HG03439 (cell line): ENCODE results near the gene FGD5.
"Not testable (repeated sequence)": the region's sequence is repeated elsewhere in the genome, so short reads cannot be mapped to it uniquely, and the experiment has no call there.

Experiments used
- ATAC-seq: cut with Tn5 transposase; IDR thresholded peaks from one replicate; pipeline ENCODE4 v1.9.1; 2021; ENCODE audit warnings: mild to moderate bottlenecking, moderate library complexity; ENCODE audit not compliant: unreplicated experiment

The FGD5 gene

DNA sequence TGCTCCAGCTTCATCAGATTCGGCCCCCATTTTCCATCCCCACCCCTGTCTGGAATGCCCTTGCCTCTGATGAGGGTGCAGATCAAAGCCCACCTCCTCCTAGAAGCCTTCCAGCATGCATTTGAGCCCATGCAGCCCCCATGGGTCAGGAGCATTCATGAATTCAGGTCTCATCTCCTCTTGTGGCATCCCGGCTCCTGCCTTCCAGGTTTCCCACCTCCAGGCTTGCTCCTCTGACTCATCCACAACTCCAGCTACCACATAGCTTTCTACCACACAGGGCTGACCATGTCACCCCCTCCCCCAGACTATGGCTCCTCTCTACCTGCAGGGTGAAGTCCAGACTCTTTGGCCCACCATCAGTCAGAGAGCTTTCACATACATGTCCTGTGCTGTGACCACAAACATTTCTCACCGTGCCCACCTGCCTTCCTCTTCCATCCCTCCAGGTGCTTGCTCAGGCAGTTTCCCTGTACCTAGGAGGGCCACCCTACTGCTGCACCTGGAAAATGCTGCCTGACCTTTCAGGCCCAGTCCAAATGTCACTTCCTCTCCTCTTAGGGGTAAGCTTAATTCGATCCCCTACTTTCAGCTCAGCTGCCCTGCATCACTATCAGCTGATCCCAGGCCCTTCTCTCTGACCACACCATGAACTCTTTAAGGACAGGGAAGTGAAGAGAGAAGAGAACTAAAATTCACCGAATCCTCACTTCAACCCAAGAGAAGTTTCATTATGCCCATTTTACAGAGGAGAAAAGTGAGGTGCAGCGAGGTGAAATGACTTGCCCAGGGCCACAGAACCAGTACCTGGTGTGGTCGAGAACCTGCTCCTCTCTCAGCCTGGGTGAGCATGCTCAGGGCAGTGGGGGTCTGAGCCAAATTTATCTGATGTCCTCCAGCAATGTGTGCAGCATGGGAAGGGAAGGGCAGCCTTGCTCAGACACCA is 13.7 kb upstream of the FGD5 start:
- no peak for ATAC-seq

DNA sequence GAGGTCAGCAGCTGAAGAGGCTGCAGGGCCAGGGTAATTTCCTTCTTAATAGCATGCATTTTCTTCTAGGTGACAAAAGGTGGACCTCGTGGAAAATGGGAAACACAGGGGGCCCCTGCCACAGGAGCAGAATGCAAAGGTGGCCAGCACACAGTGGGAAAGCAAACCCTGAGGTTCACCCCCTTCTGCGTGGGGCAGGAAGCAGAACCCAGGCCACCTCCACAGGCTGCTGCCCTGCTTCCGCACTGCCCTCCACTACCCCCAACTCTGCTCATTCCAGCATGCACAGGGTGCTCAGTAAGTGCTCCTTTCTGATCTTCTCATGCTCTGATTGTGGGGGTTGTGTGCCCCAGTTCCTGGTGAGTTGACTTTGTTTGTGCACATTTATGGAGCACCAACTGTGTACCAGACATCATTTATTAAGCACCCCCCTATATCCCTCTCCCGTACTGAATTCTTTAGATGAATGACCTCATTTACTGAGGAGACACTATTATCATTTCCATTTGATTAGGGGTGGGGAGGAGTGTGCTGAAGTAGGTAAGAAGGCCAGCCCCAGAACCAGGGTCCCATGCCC is 12.7 kb upstream of the FGD5 start:
- no peak for ATAC-seq

DNA sequence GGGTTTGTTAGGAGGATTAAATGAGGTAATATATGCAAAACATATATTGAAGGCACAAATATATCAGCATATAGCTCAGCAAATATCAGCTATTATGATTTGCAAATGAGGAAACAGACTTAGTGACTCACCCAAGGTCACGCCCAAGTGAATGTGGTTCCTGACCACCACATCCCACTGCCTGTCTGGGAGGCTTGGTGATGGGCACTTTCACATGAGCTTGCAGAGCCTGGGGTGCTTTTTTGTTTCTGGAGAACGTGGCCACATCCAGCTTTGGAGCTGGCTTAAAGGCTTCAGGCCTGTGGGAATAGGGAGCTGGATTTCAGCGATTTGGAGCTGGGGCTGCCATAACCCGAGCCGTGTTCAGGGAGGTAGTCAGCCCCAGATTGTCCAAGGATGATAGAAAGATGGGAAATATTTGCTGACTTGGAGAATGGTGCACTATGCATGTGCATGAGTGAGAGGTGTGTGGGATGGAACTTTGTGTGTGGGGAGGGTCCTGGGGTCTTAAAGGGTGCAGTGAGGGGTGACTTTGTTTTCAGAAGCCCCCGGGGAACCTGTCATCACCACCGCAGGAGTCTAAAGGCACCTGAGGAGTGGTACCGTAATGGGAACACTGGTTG is 12.0 kb upstream of the FGD5 start:
- ATAC-seq = no peak

DNA sequence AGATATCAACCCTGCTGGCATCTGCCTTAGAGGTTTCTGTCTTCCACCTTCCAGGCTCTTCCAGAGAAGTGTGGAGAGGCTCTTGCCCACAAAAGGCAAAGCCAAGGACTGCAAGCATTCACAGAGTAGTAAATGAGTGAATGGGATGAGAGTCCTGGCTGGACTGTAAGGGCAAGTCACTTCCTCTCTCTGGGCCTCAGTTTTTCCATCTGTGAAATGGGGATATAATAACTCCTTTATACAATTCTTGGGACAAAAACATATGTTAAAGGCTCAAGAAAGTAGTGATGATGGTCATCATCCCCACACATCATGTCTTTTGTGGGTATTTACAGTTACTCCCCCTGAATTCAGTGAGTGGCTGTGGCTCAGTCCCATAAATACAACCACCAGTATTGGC is 10.7 kb upstream of the FGD5 start:
- no peak for ATAC-seq

DNA sequence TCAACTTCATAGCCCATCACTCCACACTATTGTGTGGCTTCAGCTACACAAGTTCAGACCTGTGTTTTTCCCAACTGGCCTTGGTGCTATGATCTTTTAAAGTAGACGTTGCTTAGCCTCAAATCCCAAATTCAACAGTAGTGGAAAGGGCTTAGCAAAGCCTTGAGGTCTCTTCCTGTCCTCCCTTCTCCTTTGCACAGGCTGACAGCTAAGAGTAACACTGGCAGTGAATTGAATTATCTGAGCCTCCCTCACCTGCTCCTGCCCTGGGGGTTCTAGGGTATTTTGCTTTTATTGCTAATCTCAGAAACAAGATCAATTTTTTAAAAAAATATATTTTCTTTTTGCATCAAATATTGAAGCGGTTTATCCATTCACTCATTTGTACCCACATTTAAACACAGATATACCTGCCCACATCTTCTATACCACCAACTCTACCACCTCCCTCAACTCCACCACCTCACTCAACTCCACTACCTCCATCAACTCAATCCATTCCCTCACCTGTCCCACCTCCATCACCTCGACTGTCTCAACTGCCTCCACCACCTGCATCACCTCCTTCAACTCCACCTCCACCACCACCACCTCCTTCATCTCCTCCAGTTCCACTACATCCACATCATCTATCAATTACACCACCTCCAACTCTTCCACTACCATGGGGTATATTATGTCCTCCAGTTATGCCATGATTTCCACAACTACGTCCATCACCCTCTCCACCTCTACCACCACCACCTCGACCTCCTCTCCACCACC is 10.1 kb upstream of the FGD5 start:
- ATAC-seq = no peak

DNA sequence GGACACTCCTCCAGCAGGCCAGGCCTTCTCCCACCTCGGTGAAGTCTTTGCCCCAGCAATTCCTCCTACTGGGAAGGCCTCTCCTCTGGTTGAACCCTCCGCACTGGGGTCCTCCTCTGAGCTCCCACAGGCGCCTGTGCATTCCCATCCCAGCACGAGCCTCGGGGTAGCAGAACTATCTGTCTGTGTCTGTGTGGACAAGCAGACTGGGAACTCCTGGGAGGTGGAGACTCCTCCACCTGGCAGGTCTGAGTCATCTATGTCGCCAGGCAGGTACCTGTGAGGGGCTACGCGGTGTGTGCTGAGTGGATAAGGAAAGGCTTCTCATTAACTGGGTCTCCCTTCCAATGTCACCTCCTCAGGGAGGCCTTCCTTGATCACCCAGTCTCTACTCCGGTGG is 9.2 kb upstream of the FGD5 start:
- ATAC-seq = not testable (repeated sequence)

DNA sequence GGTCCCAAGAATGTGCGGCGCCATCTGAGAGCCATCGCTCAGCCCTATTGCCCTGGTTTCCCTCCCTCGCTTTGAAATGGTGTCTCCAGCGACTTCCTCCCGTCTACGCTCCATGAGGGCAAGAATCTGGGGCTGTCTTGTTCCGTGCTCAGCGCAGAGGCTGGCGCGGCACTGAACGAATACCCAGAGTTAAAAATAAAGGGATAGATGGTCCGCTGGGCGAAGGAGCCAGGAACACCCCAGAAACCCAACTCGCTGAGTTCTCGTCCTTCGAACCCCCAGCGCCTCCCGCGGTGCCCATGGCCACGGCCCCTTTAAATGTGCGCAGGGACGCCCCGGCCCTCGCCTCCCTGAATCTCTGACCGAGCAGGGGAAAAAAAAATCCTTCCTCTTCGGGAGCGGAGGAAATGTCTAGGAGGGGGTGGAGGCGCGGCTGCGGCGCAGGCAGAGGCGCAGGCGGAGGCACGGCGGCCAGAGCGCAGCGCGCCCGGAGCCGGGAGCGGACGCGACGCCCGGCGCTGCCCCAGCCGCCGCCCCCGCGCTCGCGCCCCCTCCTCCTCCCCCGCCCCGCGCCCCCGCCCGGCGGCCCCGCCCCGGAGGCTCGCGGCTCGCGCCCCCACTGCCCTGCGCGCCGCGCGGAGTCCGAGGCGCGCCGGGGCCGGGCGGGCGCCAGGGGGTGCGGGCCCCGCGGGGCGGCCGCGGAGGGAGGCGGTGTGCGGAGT is 8.5 kb upstream of the FGD5 start:
- ATAC-seq = no peak

DNA sequence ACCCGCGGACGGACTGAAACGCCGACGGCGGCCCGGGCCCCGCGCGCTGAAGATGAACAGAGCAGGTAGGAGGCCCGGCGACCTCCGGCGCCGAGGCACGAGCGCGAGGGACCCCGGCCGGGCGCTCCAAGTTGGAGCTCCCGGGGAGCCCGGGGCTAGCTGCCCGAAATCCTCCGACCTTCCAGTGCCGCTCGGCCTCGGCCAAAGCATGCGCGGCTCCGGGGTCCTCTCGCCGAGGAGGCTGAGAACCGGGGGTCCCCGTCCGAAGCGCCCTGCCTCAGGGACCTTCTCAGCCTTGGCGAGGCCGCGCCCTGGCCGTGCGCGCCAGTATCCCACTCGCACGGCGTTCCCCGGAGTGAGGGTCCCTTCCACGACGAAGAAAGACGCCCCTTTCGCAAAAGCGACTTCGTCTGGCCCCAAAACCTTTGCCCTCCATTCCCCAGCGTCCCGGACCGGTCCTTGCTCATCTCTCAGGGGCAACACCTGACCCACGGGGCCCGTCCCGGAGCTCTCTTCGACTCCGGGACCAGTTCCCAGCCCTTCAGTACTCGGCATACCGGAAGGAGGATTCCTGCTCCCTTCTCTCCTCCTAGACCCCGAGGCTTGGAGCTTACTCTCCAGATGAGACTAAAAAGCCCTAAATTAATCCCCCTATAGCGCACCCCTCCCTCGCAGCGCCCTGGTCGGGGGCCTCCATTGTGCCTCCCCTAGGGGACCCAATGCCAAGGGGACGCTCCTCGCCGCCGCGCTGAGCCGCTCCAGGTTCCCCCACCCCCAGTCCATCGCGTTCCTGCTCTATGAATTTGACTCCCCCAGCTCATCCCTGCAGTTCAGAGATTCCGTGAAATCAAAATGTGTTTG is 7.7 kb upstream of the FGD5 start:
- no peak for ATAC-seq

DNA sequence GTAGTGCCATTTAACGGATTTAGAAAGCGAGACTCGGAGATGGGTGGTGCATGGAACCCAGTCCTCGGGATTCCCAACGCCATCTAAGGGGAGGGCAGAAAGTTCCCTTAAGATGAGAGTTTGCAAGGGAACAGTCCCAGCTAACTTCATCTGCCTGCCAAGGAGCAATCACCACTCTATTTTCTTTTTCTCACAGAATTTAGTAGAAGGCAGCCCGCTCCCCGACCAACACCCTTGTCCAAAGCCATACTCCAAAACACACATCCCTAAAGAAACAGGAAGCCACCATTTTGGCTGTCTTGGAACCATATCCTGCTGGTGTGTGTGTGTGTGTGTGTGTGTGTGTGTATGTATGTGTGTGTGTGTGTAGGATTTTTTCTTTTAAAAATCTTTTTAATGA is 7.1 kb upstream of the FGD5 start:
- no peak for ATAC-seq

DNA sequence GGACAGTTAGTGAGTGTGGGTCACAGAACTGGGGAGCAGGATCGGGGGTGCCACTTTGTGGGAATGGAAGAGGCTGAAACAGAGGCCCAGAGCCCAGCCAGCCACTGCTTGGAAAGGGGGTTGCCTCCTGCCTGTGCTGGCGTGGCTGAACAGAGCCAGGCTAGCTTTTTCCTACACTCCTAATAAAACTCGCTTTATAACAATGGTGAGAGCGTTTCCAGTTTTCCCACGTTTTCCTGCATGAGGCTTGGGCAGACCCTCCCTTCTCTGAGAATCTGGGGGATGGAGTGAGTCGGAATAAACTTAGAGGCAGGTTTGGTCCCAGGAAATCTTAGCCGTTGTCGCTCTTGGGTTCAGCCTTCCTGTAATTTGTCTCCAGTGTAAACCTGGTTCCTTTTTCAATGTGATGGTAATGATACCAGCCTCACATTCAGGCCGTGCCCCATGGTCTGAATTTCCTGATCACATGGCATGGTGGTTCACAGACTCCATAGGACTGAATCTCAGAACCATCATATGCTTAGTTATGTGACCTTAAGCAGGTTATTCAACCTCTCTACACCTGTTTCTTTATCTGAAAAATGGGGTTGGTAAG is 6.5 kb upstream of the FGD5 start:
- ATAC-seq = no peak

DNA sequence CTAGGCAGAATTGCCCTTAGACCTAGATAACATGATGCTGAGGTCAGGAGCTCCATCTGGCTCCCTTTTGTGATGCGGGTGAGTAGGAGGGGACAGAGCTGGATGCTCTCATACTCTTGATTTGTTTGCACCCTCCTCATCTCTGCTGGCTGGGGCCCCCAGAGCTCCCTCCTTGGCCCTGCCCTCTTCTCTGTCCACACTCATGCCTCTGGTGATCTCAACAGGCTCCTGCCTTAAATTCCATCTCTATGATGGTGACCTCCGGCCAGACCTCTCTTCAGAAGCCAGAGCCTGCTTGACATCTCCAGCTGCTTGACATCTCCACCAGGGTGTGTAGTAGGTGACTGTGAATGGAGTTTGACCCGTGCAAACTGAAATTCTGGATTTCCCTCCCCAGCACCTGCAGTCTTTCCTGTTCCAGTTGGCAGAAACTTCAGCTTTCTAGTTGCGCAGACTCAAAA is 4.3 kb upstream of the FGD5 start:
- no peak for ATAC-seq

DNA sequence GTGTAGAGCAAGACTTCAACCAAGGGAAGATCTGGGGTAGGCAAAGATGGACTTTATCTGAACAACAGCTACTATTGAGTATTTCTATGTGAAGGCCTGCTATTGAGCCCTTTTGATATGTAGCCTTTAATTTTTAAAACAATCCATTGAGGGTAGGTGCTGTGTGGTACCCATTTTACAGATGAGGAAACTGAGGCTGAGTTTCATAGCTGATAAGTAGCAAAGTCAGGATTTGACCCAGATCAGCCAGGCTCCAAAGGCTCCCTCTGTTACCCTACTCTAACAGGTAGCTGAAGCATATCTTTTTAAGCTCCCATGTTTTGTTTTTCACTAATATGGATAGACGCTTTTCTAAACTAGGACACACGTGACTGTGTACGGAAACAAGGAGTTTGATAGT is 2.4 kb upstream of the FGD5 start:
- ATAC-seq = no peak

DNA sequence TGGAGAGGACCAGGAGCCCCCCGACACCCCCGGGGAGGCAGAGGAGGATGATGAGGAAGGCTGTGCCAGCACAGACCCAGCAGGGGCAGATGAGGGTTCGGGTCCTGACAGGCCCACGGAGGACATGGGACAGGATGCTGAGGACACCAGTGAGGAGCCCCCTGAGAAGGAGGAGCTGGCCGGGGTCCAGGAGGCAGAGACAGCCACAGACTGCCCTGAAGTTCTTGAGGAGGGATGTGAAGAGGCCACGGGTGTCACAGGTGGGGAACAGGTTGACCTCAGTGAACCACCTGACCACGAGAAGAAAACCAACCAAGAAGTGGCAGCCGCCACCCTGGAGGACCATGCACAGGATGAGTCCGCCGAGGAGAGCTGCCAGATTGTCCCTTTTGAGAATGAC is 909 bp downstream of the FGD5 start:
- no peak for ATAC-seq

DNA sequence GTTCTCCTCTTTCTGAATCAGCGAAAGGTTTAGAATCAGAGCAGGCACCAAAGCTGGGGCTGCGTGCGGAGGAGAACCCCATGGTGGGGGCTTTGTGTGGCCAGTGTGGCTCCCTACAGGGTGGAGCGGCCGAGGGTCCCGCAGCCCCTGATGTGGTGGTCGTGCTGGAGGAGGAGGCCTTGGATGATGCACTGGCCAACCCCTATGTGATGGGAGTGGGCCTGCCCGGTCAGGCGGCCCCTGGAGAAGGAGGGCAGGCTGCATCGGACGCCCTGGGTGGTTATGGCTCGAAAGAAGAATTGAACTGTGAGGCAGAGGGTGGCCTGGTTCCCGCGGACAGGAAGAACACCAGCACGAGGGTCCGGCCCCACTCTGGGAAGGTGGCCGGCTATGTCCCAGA is 1.4 kb downstream of the FGD5 start:
- no peak for ATAC-seq

DNA sequence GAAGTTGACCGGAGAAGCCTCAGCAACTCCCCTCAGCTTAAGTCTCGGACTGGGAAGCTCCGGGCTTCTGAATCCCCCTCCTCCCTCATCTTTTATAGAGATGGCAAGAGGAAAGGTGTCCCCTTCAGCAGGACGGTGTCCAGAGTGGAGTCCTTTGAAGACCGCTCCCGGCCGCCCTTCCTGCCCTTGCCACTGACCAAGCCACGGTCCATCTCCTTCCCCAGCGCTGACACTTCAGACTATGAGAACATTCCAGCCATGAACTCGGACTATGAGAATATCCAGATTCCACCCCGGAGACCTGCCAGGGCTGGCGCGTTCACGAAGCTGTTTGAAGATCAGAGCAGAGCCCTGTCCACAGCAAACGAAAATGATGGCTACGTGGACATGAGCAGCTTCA is 2.4 kb downstream of the FGD5 start:
- ATAC-seq = no peak

DNA sequence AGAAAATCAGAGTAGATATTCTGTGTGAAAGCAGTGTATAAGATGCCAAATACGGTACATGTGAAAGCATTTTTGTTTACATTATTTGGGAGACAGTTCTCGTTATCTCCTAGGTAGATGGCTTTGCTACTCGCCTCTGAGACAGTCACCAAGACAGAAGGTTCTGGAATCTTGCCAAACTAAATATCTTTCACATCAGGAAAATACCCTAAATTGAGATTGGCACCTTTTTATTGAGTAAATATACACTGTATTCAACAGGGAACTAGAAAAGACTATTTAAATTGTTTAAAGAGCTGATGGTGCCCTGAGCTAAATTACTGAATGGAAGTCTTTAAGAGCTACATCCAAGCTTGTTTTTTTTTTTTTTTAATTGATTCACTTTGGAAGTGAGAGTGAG is 3.4 kb downstream of the FGD5 start:
- ATAC-seq = no peak

DNA sequence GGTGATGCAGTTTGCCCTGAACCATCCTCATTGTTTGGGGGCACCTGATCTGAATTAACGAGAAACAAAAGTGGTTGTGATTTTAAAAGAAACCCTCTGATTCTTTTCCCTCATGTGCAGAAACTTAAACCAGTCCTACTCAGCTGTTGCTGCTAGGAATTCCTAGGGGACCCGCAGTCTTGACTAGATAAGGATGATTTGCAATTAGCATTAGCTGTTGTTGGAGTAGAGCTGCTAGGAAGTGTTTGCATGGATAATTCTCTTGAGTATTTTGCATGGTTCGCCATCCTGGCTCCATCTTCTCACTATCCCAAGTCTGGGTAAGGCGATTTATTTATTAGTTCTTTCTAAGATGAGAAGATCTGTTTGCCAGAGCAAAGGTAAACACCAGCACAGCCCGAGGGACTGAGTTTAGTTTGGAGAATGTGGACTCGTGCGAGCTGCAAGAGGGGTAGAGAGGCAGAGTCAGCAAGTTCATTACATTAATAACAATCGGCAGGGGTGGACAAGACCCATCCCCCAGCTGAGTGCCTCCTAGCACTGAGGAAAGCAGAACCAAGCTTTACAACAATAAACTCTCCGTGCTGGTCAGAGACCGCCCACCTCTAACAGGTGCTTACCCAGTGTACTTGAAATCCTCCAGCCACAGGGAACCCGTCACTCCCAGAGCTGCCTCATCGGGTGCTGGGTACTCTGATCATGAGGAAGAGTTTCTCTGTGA is 4.1 kb downstream of the FGD5 start:
- no peak for ATAC-seq

DNA sequence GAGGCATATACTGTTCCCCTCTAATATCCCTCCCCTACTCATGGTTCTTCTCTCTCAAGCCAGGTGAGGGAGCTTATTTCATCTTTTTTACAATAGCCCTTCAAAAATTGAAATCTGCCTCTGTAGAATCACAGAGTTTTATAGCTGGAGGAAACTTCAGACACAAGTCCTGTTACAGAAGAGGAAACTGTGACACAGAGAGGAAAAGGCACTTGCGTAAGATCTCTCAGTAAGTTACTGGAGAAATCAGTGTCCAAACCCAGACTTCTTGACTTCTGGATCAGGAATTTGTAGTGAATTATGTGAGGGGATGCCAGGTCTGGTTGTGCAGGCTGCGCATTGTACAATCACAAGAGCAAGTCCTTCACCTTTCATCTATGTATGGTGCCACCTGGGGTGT is 4.6 kb downstream of the FGD5 start:
- no peak for ATAC-seq
